ENCODE data around the gene TAF1B. TPM values are rescaled to one million over a fixed set of nuclear protein-coding genes. Genes with fewer than 3 reads are reported as not detected.

TAF1B gene
- total and polyA plus RNA-seq, 10 of the 15 experiments (the other 5 are each of a cell fraction or from before 2014, with no cell fraction given) = 8.1 to 18.3 (median 12.4) TPM

DNA sequence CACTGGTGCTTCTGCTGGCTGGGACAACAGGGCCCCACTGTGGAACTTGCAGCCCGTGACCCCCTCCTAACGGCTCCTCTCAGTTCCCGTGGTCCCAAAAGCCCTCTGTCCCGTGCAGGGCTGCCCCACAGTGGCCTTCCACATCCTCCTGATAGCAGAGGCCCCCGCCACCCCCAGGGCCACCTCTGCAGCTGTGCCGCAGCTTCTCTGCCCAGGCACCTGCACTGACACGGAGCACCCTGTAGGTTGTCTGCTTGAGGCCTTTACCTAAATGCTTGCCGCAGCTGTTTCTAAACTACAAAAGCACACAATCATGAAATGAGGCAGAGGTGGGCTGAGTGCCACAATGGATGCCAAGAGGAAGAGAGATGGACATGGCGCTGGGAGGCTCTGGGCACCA lies 94.7 kb downstream of the TAF1B start:
- TF ChIP-seq CREB1 (IDR thresholded peaks at IDR 0.05; ENCODE audit: low read depth) = no peak
- TF ChIP-seq KLF5 (IDR thresholded peaks at IDR 0.05; ENCODE audit: partially characterized antibody) = no peak
- no peak for TF ChIP-seq NFYB (IDR thresholded peaks at IDR 0.05; ENCODE audit: insufficient read depth, low read depth, low read length)
- WGBS (ENCODE audit: insufficient coverage, insufficient replicate concordance, low lambda C conversion rate, missing lambda C conversion rate) = 74% methylated on average over 9 of the region's 9 CpGs
- FAIRE-seq = no peak
- Histone ChIP-seq H3K27me3 (replicated peaks in 1 of 2; ENCODE audit: control insufficient read depth in 2 of 2, insufficient read depth in 2 of 2, low read length in 1 of 2) (no peaks in the 10 kb centered on the region), H3K27ac (ENCODE audit: control insufficient read depth, insufficient read depth) (no peak overlapping the region), H3K79me2 (ENCODE audit: control insufficient read depth, insufficient read depth, low read length) (no peaks in the 10 kb centered on the region), H2AFZ (ENCODE audit: control insufficient read depth, low read depth, low read length) (no peak overlapping the region), H3K4me2 (ENCODE audit: control insufficient read depth, insufficient read depth) (no peak overlapping the region), H3K4me1 (ENCODE audit: control insufficient read depth, insufficient read depth, low read length) (peaks cover 6% of the 10 kb centered on the region; the same call in 1 of the 2 replicates), H3K4me3 (no peak overlapping the region), H3K9me3 (replicated peaks; ENCODE audit: control insufficient read depth, insufficient read depth, low read length) (no peaks in the 10 kb centered on the region), H4K20me1 (ENCODE audit: control insufficient read depth, insufficient read depth) (no peaks in the 10 kb centered on the region), H3K9ac (ENCODE audit: control insufficient read depth, insufficient read depth, low read length) (no peak overlapping the region), H3K36me3 (ENCODE audit: control insufficient read depth in 2 of 2, insufficient read depth in 2 of 2, low read length in 1 of 2) (peaks cover 0 to 3% of the 10 kb centered on the region in 2 experiments; a peak in 1 of 4 replicates)
- intact Hi-C loops (cut with micrococcal nuclease; ENCODE audit: unreplicated experiment) (no loop called here), in situ Hi-C loops (cut with MboI) (no loop called here)
- no peak for DNase-seq (ENCODE audit: low read depth, low spot score)
- RAD21 ChIA-PET (ENCODE audit: unreplicated experiment) = no interaction called here
- CTCF ChIA-PET = interaction anchor here (0.8 kb wide), 1 partner anchor 68 kb away, joined by 6 read pairs; no protein-coding TSS in a partner anchor
- POLR2A ChIA-PET = no interaction called here
- SMC1A ChIA-PET (ENCODE audit: uncharacterized antibody, unreplicated experiment) = no interaction called here
- no TSS peak for BruUV-seq (replicated peaks)
- ATAC-seq = no peak

GRCh38 chr2:9939587-9940485 lies 96.6 kb downstream of the TAF1B start:
- H3K36me3 ChIP-seq (ENCODE audit: control insufficient read depth in 2 of 2, insufficient read depth in 2 of 2, low read length in 1 of 2) = no peaks in the 10 kb centered on the region
- RAD21 ChIA-PET (ENCODE audit: unreplicated experiment) = no interaction called here
- no peak overlapping the region for H3K4me2 ChIP-seq (ENCODE audit: control insufficient read depth, insufficient read depth)
- no peaks in the 10 kb centered on the region for H3K27me3 ChIP-seq (replicated peaks in 1 of 2; ENCODE audit: control insufficient read depth in 2 of 2, insufficient read depth in 2 of 2, low read length in 1 of 2)
- WGBS (ENCODE audit: insufficient coverage, insufficient replicate concordance, low lambda C conversion rate, missing lambda C conversion rate) = 37% methylated on average over 7 of the region's 9 CpGs
- H3K4me3 ChIP-seq = no peak overlapping the region
- no peaks in the 10 kb centered on the region for H3K9me3 ChIP-seq (replicated peaks; ENCODE audit: control insufficient read depth, insufficient read depth, low read length)
- no TSS peak for BruUV-seq (replicated peaks)
- H4K20me1 ChIP-seq (ENCODE audit: control insufficient read depth, insufficient read depth) = no peaks in the 10 kb centered on the region
- H3K4me1 ChIP-seq (ENCODE audit: control insufficient read depth, insufficient read depth, low read length) = peaks cover 6% of the 10 kb centered on the region; the same call in 1 of the 2 replicates
- intact Hi-C loops (cut with micrococcal nuclease; ENCODE audit: unreplicated experiment) = no loop called here
- in situ Hi-C loops (cut with MboI) = no loop called here
- no peak overlapping the region for H3K27ac ChIP-seq (ENCODE audit: control insufficient read depth, insufficient read depth)
- TF ChIP-seq HSF1 (IDR thresholded peaks at IDR 0.05; ENCODE audit: low read depth, low read length) = no peak
- TF ChIP-seq ZSCAN29 (IDR thresholded peaks at IDR 0.05) = no peak
- TF ChIP-seq ZBED1 (IDR thresholded peaks at IDR 0.05; ENCODE audit: borderline replicate concordance) = no peak
- no peak for TF ChIP-seq EED (IDR thresholded peaks at IDR 0.05; ENCODE audit: low read depth)
- no peak for TF ChIP-seq SMC3 (IDR thresholded peaks at IDR 0.05; ENCODE audit: borderline replicate concordance, low read length)
- TF ChIP-seq JUND (IDR thresholded peaks at IDR 0.05; ENCODE audit: low read depth, low read length) = no peak
- no peaks in the 10 kb centered on the region for H3K79me2 ChIP-seq (ENCODE audit: control insufficient read depth, insufficient read depth, low read length)
- FAIRE-seq (no peak), ATAC-seq (no peak), DNase-seq (ENCODE audit: low read depth, low spot score) (no peak)
- POLR2A ChIA-PET = interaction anchor here (0.6 kb wide), 1 partner anchor 877 kb away, joined by 3 read pairs; no protein-coding TSS in a partner anchor
- H2AFZ ChIP-seq (ENCODE audit: control insufficient read depth, low read depth, low read length) = no peak overlapping the region
- no peak overlapping the region for H3K9ac ChIP-seq (ENCODE audit: control insufficient read depth, insufficient read depth, low read length)
- CTCF ChIA-PET = interaction anchor here (0.7 to 1.6 kb wide), 4 partner anchors 17 to 109 kb away, joined by 3 to 4 read pairs (median 4); no protein-coding TSS in a partner anchor
- SMC1A ChIA-PET (ENCODE audit: uncharacterized antibody, unreplicated experiment) = interaction anchor here (0.7 to 1.2 kb wide), 3 partner anchors 9 to 45 kb away, joined by 3 to 4 read pairs (median 3); no protein-coding TSS in a partner anchor

Measured in GM12878 (cell line).